GM13977 (cell line): ENCODE measurements around the gene ANO2.

Source experiments
- DNase-seq: peaks from one replicate; pipeline ENCODE4 v3.0.0; 2012; ENCODE audit warnings: low spot score
- in situ Hi-C: fragments of 300-500 bp; cut with MboI; formaldehyde crosslinking; loops from one replicate; pipeline ENCODE4 v1.12.0; 2022; ENCODE audit warnings: low sequenced_read_pairs, low pct_unique_long_range_greater_than_20kb, mixed read lengths, inconsistent platforms; ENCODE audit not compliant: unreplicated experiment
- TF ChIP-seq, protein P1 (sequence below): IDR thresholded peaks from 2 replicates; pipeline ENCODE4 v1.5.1; 2012; ENCODE audit warnings: mild to moderate bottlenecking, control low read depth; ENCODE audit not compliant: insufficient read depth; ENCODE audit errors: extremely low read depth, missing control alignments

The ANO2 gene

DNA sequence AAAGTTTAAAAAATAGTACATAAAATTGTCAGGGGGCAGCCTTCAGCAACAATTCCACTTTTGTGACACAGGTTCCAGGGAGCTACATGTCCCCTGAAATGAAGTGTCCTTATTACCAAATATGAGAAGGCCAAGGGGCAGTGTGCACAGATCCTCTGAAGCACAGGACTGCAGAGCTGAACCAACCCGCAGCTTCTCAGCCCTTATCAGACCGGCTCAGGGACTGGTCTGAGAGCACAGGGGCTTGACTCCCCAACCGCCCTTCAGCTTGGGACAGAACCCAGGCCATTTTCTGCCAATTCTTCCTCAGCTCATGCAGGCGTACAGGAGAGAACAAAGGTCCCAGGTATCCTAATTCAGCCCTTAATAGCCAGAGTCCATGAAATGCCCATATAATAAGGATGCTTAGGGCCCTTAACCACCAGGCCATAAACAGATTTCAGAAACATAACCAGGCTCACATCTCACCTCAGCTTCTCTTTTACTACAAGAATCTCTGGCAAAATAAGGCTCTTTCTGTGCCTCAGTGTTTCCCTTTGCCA lies 221.3 kb downstream of the ANO2 start:
- TF ChIP-seq, protein P1, sequence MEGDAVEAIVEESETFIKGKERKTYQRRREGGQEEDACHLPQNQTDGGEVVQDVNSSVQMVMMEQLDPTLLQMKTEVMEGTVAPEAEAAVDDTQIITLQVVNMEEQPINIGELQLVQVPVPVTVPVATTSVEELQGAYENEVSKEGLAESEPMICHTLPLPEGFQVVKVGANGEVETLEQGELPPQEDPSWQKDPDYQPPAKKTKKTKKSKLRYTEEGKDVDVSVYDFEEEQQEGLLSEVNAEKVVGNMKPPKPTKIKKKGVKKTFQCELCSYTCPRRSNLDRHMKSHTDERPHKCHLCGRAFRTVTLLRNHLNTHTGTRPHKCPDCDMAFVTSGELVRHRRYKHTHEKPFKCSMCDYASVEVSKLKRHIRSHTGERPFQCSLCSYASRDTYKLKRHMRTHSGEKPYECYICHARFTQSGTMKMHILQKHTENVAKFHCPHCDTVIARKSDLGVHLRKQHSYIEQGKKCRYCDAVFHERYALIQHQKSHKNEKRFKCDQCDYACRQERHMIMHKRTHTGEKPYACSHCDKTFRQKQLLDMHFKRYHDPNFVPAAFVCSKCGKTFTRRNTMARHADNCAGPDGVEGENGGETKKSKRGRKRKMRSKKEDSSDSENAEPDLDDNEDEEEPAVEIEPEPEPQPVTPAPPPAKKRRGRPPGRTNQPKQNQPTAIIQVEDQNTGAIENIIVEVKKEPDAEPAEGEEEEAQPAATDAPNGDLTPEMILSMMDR = no peak
- DNase-seq = no peak
- in situ Hi-C loops = no loop called here

- TF ChIP-seq, protein P1 = no peak
- in situ Hi-C loops = no loop called here
- DNase-seq = no peak
These were observed 222.0 kb downstream of the ANO2 start for GRCh38 chr12:5723071-5723470.

DNA sequence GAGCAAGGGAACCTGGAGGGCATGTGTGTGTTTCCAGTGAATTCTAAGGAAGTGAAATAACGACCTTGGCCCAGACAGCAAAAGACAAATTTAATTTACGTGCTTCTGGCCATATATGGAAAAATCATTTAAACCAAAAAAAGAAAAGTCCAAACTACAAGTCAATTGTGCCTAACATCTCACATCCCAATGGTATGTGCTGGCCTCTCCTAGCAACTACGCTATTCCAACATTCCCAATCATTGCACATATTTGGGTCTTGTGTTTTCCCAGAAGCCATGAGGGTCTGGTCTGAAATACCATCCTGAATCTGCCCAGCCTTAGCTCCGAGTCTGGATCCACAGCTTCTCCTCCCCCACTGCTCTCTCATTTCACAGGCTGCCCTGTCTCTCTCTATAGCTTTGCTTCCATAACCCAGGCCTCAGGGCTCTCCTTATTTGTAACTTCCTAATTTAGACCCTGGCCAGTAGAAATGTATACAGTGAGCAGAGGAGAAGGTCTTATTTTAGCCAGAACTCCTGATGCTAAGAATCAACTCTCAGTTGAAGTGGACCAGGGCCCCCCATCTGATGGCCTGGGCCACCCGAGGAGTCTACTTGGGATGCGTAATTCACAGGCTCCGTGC lies 224.6 kb downstream of the ANO2 start:
- in situ Hi-C loops = no loop called here
- TF ChIP-seq, protein P1 = no peak
- no peak for DNase-seq

GRCh38 chr12:5718680-5719079 lies 226.4 kb downstream of the ANO2 start:
- DNase-seq = no peak
- in situ Hi-C loops = no loop called here

GRCh38 chr12:5718073-5718472 lies 227.0 kb downstream of the ANO2 start:
- TF ChIP-seq, protein P1 = no peak
- in situ Hi-C loops = no loop called here
- no peak for DNase-seq

More at GRCh38 chr12:5718680-5719079, 226.4 kb downstream of the ANO2 start:
- TF ChIP-seq, protein P1 = no peak

GRCh38 chr12:5716976-5717375 lies 228.1 kb downstream of the ANO2 start:
- in situ Hi-C loops = no loop called here
- TF ChIP-seq, protein P1 = no peak

More at GRCh38 chr12:5716976-5717375, 228.1 kb downstream of the ANO2 start:
- DNase-seq = no peak
